ENCODE data around the gene ZFAND4. TPM values are rescaled to one million over a fixed set of nuclear protein-coding genes. Genes with fewer than 3 reads are reported as not detected.

ZFAND4 gene
- total RNA-seq, 1 donor from 2014 or later, result 19.4 TPM

DNA sequence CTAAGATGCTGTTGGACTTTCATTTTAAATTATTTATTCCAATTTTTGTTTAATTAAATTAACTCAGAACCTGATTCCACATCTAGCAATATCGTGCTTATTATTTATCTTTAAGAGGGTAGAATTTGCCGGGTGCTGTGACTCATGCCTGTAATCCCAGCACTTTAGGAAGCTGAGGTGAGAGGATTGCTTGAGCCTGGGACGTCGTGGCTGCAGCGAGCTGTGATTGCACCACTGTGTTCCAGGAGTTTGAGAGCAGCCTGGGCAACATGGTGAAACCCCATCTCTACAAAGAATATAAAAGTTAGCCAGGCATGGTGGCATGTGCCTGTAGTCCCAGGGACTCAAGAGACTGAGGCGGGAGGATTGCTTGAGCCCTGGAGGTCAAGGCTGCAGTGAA, 47.8 kb downstream of the ZFAND4 start:
- H3K27ac ChIP-seq, result no peak overlapping the region
- H3K4me1 ChIP-seq, result no peaks in the 10 kb centered on the region
- no peaks in the 10 kb centered on the region for H3K9me3 ChIP-seq
- no peak overlapping the region for H3K4me3 ChIP-seq
- H3K27me3 ChIP-seq, result no peaks in the 10 kb centered on the region
- DNase-seq (ENCODE audit: extremely low spot score in 2 of 2), result no peak
- no peak for TF ChIP-seq POLR2A (IDR thresholded peaks at IDR 0.05)
- TF ChIP-seq CTCF (IDR thresholded peaks at IDR 0.05), result no peak
- no peak for TF ChIP-seq POLR2AphosphoS5 (IDR thresholded peaks at IDR 0.05; ENCODE audit: insufficient read depth in 1 of 2, low read depth in 1 of 2)
- intact Hi-C loops (cut with DNase I), result no loop called here
- peaks cover 0 to 14% of the 10 kb centered on the region in 2 donors for H3K36me3 ChIP-seq

- H3K4me3 ChIP-seq, result no peak overlapping the region
- intact Hi-C loops (cut with DNase I), result no loop called here
- peaks cover 0 to 25% of the 10 kb centered on the region in 2 donors for H3K36me3 ChIP-seq
- no peaks in the 10 kb centered on the region for H3K9me3 ChIP-seq
- no peak for DNase-seq (ENCODE audit: extremely low spot score in 2 of 2)
- H3K27ac ChIP-seq, result no peak overlapping the region
- TF ChIP-seq CTCF (IDR thresholded peaks at IDR 0.05), result no peak
- no peak for TF ChIP-seq POLR2A (IDR thresholded peaks at IDR 0.05)
- no peak for TF ChIP-seq POLR2AphosphoS5 (IDR thresholded peaks at IDR 0.05; ENCODE audit: insufficient read depth in 1 of 2, low read depth in 1 of 2)
- H3K4me1 ChIP-seq, result no peaks in the 10 kb centered on the region
- no peaks in the 10 kb centered on the region for H3K27me3 ChIP-seq
Observed at GRCh38 chr10:45614869-45615268, 57.7 kb downstream of the ZFAND4 start.

GRCh38 chr10:45612741-45613140, 59.8 kb downstream of the ZFAND4 start:
- Histone ChIP-seq H3K4me1 (no peaks in the 10 kb centered on the region), H3K9me3 (no peaks in the 10 kb centered on the region), H3K4me3 (no peak overlapping the region), H3K27ac (no peak overlapping the region), H3K27me3 (no peaks in the 10 kb centered on the region), H3K36me3 (peaks cover 0 to 31% of the 10 kb centered on the region in 2 donors)
- DNase-seq (ENCODE audit: extremely low spot score in 2 of 2), result no peak
- no peak for TF ChIP-seq CTCF (IDR thresholded peaks at IDR 0.05)
- TF ChIP-seq POLR2AphosphoS5 (IDR thresholded peaks at IDR 0.05; ENCODE audit: insufficient read depth in 1 of 2, low read depth in 1 of 2), result no peak
- TF ChIP-seq POLR2A (IDR thresholded peaks at IDR 0.05), result no peak
- intact Hi-C loops (cut with DNase I), result no loop called here

DNA sequence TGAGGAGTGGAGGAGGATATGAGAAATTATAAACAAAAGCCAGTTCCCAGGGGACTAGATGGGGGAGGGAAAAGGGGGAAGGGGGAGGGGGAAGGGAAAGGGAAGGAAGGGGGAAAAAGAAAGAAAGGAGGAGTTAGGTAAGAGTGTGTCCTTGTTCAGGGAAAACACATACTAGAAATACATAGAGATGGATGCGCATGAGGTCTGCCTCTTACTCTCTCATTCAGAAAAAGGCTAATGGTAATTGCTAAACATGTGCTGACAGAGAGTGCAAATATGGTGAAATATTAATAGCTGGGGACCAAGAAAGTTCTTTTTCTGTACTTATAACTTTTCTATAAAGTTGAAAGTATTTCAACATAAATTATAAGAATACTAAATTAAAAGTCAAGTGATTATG, 64.5 kb downstream of the ZFAND4 start:
- intact Hi-C loops (cut with DNase I), result no loop called here
- Histone ChIP-seq H3K27ac (no peak overlapping the region), H3K36me3 (peaks cover 0 to 23% of the 10 kb centered on the region in 2 donors), H3K4me1 (no peaks in the 10 kb centered on the region), H3K4me3 (no peak overlapping the region), H3K9me3 (no peaks in the 10 kb centered on the region), H3K27me3 (no peaks in the 10 kb centered on the region)
- no peak for DNase-seq (ENCODE audit: extremely low spot score in 2 of 2)
- TF ChIP-seq POLR2A (IDR thresholded peaks at IDR 0.05), result no peak
- no peak for TF ChIP-seq POLR2AphosphoS5 (IDR thresholded peaks at IDR 0.05; ENCODE audit: insufficient read depth in 1 of 2, low read depth in 1 of 2)
- no peak for TF ChIP-seq CTCF (IDR thresholded peaks at IDR 0.05)

GRCh38 chr10:45607276-45607675, 65.3 kb downstream of the ZFAND4 start:
- Histone ChIP-seq H3K36me3 (peaks cover 0 to 19% of the 10 kb centered on the region in 2 donors), H3K4me1 (no peaks in the 10 kb centered on the region), H3K27me3 (no peaks in the 10 kb centered on the region), H3K27ac (no peak overlapping the region), H3K4me3 (no peak overlapping the region), H3K9me3 (no peaks in the 10 kb centered on the region)
- TF ChIP-seq POLR2A (IDR thresholded peaks at IDR 0.05) (no peak), CTCF (IDR thresholded peaks at IDR 0.05) (no peak), POLR2AphosphoS5 (IDR thresholded peaks at IDR 0.05; ENCODE audit: insufficient read depth in 1 of 2, low read depth in 1 of 2) (no peak)
- intact Hi-C loops (cut with DNase I), result no loop called here
- no peak for DNase-seq (ENCODE audit: extremely low spot score in 2 of 2)

Measured in vagina (tissue), 2 donors.